GM12892 (cell line): ENCODE data around the gene GRAMD1A.

ENCODE experiments used
- DNase-seq: peaks from one replicate; pipeline ENCODE4 v3.0.0; 2011; ENCODE audit not compliant: insufficient read length
- FAIRE-seq: peaks from 2 replicates; lab custom pipeline; 2011; peaks lifted over from hg19 to GRCh38; lab: Jason Lieb, UNC
- POLR2A ChIP-seq: IDR thresholded peaks from 2 replicates; pipeline ENCODE4 v1.6.1; 2011; ENCODE audit warnings: low read depth, low read length, control low read depth
- POLR2AphosphoS5 ChIP-seq: IDR thresholded peaks from 2 replicates; pipeline ENCODE4 v1.6.1; 2011; ENCODE audit warnings: low read depth, low read length, control low read depth
- TAF1 ChIP-seq: IDR thresholded peaks from 2 replicates; pipeline ENCODE4 v1.6.1; 2011; ENCODE audit warnings: low read depth, mild to moderate bottlenecking, control low read depth, low read length, borderline replicate concordance

GRAMD1A gene

GRCh38 chr19:35029737-35030256, 29.7 kb downstream of the GRAMD1A start:
- TF ChIP-seq POLR2A (no peak), TAF1 (no peak), POLR2AphosphoS5 (0 out of 2 replicates have a peak, but pooled peaks have one; percentile 19)
- FAIRE-seq (no peak), DNase-seq (no peak)

DNA sequence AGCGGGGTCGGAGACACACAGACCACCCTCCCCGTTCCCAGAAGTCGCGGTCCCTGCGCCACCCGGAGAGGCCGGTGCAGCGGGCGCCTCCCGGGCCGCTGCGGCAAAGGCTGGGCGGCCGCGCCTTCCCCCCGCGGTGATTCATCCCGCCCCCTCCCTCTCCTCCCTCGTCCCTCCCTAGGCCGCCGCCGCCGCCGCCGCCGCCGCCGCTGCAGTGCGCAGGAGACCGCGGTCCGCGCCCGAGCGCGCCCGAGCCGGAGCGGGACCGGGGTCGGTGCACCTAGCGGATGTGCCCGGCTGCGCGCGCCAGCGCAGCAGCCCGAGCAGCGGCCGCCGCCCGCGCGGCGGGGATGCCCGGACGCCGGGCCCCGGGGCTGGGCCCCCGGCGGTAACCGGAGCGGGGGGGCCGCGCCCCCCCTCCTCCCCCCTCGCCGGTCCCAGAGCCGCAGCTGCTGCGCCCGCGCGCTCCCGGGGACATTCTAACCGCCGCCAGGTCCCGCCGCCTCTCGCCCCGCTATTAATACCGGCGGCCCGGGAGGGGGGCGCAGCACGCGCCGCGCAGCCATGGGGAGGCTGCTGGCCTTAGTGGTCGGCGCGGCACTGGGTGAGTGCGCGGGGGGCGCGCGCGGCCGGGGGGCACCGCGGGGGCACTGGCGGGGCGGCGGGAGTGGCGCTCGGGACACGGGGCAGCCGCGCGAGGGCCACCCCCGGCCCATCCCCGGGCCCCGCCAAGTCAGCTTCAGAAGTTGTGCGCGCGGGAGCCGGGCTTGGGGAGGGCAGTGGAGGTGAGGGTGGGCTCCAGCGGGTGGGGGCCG, 30.3 kb downstream of the GRAMD1A start, which contains the start of gene SCN1B:
TSS of gene SCN1B (plus strand) at position 214 of the 815 bp plus-strand sequence. CDS start at position 565, 351 bp downstream.
- TF ChIP-seq POLR2AphosphoS5, result no peak
- no peak for TF ChIP-seq TAF1
- TF ChIP-seq POLR2A, result no peak
- FAIRE-seq (no peak), DNase-seq (peak; percentile 63)

- no peak for FAIRE-seq
- no peak for DNase-seq
- TF ChIP-seq POLR2AphosphoS5 (no peak), POLR2A (no peak), TAF1 (no peak)
Measured at GRCh38 chr19:35031072-35031881, 31.2 kb downstream of the GRAMD1A start.

GRCh38 chr19:35032356-35032865, 32.3 kb downstream of the GRAMD1A start:
- no peak for DNase-seq
- no peak for TF ChIP-seq POLR2AphosphoS5
- no peak for TF ChIP-seq TAF1
- no peak for TF ChIP-seq POLR2A
- FAIRE-seq, result no peak

- no peak for FAIRE-seq
- TF ChIP-seq POLR2A (no peak), POLR2AphosphoS5 (no peak), TAF1 (no peak)
- DNase-seq, result no peak
Measured at GRCh38 chr19:35033067-35034004, 33.2 kb downstream of the GRAMD1A start.

GRCh38 chr19:35034005-35034502, 33.9 kb downstream of the GRAMD1A start:
- TF ChIP-seq POLR2AphosphoS5 (no peak), TAF1 (no peak), POLR2A (no peak)
- no peak for FAIRE-seq
- DNase-seq, result no peak

GRCh38 chr19:35034588-35035382, 34.7 kb downstream of the GRAMD1A start:
- TF ChIP-seq POLR2AphosphoS5 (no peak), POLR2A (no peak), TAF1 (no peak)
- no peak for FAIRE-seq

GRCh38 chr19:35037716-35038622, 37.8 kb downstream of the GRAMD1A start:
- FAIRE-seq (peak; percentile 90), DNase-seq (peak; percentile 63)
- TF ChIP-seq POLR2A (no peak), POLR2AphosphoS5 (no peak), TAF1 (no peak)

More at GRCh38 chr19:35034588-35035382, 34.7 kb downstream of the GRAMD1A start:
- DNase-seq, result no peak
